HG02840 (cell line): Measurements from ENCODE around the gene STH.
"Not testable (repeated sequence)": the region's sequence is repeated elsewhere in the genome, so short reads cannot be mapped to it uniquely, and the experiment has no call there.

Experiments
- ATAC-seq: cut with Tn5 transposase; IDR thresholded peaks from one replicate; pipeline ENCODE4 v1.9.1; 2021; ENCODE audit warnings: mild to moderate bottlenecking, moderate library complexity, moderate number of reproducible peaks; ENCODE audit not compliant: unreplicated experiment, low FRiP score

The STH gene

GRCh38 chr17:45998987-45999899 is at the start of gene STH:
TSS of gene STH (plus strand) at chr17:45999250. CDS start at chr17:45999280, 30 bp downstream.
- ATAC-seq, result no peak

DNA sequence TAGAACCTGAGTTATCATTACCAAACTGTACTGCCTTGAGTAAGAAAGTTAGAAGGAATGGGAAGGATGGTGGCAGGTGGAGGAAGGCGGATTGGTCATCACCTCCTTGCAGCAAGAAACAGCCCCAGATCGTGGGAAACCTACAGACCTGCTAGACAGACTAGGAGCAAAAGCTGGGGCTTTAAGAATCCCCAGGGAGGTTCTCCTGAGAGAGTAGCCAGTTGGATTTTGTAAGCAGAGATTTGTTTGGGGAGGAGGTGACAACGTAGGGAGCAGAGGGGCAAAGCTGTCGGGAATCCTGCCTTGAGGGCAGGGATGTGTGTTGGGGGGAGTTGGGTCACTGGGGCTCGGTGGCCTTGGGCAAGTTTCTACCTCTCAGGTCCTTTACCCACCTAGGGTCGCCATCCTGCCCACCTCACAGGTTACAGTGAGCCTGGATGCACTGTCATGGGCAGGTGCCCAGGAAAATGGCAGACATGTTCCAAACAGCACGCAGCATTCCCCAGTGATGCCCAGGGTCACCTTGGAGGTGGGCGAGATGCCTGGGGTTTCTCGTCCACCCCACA is 49.2 kb upstream of the STH start:
- no peak for ATAC-seq

- no peak for ATAC-seq
Measured at GRCh38 chr17:45950888-45951287, 48.2 kb upstream of the STH start.

GRCh38 chr17:45951403-45951802 is 47.6 kb upstream of the STH start:
- ATAC-seq, result no peak

- ATAC-seq, result no peak
Measured at GRCh38 chr17:45951941-45952340, 47.1 kb upstream of the STH start.

- no peak for ATAC-seq
Measured at GRCh38 chr17:45952814-45953320, 46.2 kb upstream of the STH start.

DNA sequence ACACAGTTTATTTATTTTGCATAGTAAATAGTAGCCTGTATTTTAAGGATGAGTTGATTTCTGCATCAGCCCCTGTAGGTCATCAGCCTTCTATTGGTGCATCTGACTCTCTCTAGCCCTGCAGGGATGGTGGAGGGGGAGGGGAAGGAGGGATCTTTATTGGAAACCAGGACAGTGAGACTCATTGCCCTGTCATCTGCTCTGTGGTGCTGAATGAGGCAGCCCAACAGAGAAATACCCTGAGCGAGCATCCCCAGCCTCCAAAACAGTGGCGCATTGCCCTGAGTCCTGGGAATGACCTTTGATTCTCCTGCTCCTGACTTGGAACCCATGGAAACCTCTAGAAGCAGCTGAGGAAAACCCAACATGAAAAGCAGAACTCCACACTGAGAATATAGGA is 45.5 kb upstream of the STH start:
- ATAC-seq, result no peak

DNA sequence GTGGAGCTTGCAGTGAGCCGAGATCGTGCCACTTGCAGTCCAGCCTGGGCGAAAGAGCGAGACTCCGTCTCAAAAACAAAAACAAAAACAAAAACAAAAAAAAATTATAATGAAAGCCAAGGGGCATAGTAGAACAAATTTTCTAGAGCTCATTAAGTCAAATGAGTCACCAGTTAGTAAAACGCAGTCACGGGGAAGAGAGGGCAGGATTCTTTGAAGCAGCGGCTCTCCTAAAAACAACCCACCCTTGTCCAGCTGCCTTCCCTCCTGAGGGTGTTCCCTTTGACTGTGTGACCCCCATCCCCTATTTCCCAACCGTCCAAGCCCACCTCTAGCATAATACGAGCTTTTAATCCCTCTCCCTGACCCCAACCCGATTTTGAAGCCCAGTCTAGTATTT is 44.1 kb upstream of the STH start:
- ATAC-seq, result no peak

DNA sequence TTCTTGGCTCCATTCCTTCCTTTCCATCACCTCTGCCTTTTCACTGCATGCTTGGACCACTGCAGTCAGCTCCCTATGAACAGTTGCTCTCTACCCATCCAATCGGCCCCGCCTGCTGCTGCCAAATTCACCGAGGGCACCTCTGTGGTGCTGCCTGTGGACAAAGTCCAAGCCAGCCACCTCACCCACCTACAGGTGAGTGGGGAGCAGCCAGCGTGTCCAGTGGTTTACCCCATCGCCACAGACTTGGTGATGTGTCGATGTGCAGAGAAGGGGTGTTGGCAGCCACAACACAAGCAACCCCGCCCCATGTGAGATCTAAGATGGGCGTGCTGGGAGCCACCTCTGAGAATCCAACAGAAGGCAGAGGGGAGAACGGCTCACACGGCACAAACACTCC is 43.7 kb upstream of the STH start:
- no peak for ATAC-seq

DNA sequence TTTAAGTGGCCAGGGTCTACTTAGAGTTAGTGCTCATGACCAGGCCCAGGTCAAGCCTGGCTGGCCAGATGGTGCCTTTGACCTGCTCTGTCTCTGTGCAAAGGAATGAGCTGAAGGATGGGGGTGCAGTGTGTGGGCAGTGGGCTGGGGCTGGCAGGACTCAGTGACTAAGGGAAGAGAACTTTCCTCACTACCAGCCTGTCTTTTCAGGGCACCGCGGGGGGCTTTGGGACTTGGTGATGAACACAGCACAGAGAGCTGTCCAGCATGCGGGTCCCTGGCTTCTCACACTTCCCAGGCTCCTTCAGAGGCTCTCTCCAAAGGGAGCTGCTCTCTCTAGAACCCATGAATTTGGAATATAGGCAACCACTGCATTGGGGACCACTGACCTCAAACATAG is 43.0 kb upstream of the STH start:
- no peak for ATAC-seq

DNA sequence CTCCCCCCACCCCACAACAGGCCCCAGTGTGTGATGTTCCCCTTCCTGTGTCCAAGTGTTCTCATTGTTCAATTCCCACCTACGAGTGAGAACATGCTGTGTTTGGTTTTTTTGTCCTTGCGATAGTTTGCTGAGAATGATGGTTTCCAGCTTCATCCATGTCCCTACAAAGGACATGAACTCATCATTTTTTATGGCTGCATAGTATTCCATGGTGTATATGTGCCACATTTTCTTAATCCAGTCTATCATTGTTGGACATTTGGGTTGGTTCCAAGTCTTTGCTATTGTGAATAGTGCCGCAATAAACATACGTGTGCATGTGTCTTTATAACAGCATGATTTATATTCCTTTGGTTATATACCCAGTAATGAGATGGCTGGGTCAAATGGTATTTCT is 42.3 kb upstream of the STH start:
- not testable (repeated sequence) for ATAC-seq

DNA sequence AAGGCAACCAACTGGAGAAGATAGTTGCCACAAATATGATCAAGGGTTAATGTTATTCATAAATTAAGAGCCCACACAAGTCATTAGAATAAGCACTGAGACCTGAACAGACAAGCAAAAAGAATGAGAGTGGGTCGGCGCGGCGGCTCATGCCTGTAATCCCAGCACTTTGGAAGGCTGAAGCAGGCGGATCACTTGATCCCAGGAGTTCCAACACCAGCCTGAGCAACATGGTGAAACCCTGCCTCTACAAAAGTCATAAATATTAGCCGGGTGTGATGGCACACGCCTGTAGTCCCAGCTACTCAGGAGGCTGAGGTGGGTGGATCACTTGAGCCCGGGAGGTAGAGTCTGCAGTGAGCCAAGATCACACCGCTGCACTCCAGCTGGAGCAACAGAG is 40.7 kb upstream of the STH start:
- ATAC-seq, result no peak

DNA sequence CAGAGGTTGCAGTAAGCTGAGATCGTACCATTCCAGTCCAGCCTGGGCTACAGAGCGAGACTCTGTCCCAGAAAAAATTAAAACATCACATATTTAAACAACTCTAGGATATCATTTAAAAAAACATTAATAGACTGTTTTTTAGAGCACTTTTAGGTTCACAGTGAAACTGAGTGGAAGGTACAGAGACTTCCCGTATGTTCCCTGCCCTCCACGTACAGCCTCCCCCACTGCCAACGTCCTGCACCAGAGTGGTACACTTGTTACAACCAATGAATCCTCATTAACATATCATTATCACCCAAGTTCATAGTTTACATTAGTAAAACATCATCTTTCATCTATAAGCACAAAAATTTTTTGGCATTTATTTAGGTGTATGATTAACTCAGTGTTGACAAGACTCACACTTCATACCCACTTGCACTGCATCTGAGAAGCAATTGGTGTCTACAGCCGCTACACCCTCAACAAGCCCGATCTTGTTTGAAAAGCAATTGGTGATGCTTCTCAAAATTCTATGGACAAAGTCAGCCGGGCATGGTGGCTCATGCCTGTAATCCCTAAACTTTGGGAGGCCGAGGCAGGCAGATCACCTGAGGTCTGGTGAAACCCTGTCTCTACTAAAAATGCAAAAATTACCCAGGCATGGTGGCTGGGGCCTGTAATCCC is 39.9 kb upstream of the STH start:
- ATAC-seq, result no peak

- ATAC-seq, result no peak
Measured at GRCh38 chr17:45960311-45960710, 38.7 kb upstream of the STH start.

DNA sequence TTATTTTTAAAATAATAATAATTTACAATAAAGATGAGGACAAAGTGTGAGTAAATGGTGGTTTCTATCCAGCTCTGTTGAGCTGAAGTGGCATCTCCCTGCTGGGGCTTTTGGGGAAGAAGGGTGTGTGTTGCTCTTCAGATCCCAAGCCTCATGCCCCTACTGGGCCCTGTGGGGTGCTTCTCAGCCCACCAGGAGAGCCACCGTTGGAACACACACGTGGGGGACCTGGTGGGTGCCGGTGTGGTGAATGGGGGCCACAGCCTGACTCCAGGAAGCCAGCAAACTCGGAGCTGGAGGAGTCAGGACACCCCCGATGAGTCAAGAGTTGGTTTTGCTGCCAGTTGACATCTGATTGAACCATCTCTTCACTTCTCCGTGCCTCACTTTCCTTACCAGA is 37.8 kb upstream of the STH start:
- no peak for ATAC-seq

DNA sequence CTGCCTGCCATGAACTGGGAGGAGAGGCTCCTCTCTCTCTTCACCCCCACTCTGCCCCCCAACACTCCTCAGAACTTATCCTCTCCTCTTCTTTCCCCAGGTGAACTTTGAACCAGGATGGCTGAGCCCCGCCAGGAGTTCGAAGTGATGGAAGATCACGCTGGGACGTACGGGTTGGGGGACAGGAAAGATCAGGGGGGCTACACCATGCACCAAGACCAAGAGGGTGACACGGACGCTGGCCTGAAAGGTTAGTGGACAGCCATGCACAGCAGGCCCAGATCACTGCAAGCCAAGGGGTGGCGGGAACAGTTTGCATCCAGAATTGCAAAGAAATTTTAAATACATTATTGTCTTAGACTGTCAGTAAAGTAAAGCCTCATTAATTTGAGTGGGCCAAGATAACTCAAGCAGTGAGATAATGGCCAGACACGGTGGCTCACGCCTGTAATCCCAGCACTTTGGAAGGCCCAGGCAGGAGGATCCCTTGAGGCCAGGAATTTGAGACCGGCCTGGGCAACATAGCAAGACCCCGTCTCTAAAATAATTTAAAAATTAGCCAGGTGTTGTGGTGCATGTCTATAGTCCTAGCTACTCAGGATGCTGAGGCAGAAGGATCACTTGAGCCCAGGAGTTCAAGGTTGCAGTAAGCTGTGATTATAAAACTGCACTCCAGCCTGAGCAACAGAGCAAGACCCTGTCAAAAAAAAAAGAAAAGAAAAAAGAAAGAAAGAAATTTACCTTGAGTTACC is 36.7 kb upstream of the STH start:
- no peak for ATAC-seq

DNA sequence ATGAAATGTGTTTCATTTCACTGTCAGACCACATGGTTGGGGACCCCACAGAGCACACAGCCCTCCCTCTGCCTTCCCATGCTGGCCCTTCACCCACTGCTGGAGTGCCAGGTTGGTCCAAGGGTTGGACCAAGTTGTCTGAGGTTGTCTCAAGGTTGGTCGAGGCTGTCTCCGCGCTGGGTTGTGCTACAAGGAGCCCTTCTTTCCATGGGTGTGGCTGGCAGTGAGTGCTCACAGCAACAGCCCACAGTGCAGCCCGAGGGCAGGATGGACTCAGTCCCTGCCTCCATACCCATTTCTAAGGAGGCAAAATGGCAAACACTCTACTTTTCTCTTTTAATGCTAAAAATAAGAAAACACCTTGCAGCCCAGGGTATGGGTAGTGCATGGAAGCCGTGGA is 35.8 kb upstream of the STH start:
- no peak for ATAC-seq

DNA sequence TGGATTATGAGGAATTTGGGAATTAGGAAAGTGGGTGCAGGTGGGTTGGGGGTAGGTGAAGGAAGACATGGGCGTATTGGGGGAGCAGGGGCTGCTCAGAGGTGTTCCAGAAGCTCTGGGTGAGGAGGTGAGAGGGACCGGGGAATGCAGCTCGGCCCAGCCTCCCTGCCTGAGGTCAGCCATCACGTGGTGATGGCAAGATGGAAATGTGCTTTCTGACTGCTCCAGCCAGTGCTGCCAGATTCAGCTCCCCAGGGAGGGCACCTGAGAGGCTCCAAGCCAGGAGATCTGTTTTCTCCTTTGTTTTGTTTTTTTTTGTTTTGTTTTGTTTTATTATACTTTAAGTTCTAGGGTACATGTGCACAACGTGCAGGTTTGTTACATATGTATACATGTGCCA is 35.2 kb upstream of the STH start:
- ATAC-seq, result no peak

GRCh38 chr17:45964634-45965033 is 34.4 kb upstream of the STH start:
- ATAC-seq, result no peak

DNA sequence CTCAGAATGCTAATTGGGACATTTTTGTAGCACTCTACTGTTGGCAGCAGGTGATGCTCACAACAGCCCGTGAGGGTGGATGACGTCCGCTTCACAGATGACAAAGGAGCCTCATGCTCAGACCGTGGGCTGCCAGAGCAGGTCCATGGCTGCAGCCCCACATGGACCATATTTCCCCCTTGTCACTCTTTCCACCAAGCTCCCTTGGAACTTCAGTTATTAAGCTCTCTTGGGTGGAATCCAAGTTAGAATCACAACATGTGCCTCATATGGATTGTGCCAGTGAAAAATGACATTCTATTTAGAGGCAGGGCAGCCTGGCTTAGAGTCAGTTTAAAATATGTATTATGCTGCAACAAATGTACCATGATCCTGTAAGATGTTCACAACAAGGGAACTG is 33.2 kb upstream of the STH start:
- no peak for ATAC-seq
